ENCODE results near the gene COX6B1. TPM values are rescaled to one million over a fixed set of nuclear protein-coding genes. Genes with fewer than 3 reads are reported as not detected.

COX6B1 gene
- total and polyA plus RNA-seq, 2 of the 8 experiments (the other 6 are each of a cell fraction or from before 2014, with no cell fraction given), result 437 to 1,052 TPM

DNA sequence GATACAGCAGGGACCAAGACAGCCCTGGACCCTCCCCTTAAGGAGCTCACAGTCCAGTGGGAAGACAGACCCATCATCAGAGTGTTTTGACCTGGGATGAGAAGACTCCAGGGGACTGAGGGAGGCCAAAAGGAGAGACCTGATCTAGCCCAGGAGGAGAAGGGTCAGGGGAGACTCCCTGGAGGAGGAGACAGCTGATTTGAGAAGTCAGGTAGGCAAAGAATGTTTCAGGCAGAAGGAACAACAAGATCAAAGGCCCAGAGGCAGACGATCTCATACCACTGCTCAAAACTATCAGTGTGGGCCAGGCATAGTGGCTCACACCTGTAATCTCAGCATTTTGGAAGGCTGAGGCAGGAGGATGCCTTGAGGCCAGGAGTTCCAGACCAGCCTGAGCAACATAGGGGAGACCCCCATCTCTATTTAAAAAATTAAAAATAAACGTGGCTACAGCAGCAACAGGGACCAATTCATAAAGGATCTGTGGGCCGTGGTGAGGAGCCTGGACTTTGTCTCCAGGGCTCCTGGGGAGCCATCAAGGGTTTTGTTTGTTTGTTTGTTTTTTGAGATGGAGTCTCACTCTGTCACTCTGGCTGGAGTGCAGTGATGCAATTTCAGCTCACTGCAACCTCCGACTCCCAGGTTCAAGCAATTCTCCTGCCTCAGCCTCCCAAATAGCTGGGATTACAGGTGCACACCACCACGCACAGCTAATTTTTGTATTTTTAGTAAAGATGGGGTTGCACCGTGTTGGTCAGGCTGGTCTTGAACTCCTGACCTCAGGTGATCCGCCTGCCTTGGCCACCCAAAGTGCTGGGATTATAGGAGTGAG is 2.2 kb upstream of the COX6B1 start (continued):
- TF ChIP-seq, protein P1, sequence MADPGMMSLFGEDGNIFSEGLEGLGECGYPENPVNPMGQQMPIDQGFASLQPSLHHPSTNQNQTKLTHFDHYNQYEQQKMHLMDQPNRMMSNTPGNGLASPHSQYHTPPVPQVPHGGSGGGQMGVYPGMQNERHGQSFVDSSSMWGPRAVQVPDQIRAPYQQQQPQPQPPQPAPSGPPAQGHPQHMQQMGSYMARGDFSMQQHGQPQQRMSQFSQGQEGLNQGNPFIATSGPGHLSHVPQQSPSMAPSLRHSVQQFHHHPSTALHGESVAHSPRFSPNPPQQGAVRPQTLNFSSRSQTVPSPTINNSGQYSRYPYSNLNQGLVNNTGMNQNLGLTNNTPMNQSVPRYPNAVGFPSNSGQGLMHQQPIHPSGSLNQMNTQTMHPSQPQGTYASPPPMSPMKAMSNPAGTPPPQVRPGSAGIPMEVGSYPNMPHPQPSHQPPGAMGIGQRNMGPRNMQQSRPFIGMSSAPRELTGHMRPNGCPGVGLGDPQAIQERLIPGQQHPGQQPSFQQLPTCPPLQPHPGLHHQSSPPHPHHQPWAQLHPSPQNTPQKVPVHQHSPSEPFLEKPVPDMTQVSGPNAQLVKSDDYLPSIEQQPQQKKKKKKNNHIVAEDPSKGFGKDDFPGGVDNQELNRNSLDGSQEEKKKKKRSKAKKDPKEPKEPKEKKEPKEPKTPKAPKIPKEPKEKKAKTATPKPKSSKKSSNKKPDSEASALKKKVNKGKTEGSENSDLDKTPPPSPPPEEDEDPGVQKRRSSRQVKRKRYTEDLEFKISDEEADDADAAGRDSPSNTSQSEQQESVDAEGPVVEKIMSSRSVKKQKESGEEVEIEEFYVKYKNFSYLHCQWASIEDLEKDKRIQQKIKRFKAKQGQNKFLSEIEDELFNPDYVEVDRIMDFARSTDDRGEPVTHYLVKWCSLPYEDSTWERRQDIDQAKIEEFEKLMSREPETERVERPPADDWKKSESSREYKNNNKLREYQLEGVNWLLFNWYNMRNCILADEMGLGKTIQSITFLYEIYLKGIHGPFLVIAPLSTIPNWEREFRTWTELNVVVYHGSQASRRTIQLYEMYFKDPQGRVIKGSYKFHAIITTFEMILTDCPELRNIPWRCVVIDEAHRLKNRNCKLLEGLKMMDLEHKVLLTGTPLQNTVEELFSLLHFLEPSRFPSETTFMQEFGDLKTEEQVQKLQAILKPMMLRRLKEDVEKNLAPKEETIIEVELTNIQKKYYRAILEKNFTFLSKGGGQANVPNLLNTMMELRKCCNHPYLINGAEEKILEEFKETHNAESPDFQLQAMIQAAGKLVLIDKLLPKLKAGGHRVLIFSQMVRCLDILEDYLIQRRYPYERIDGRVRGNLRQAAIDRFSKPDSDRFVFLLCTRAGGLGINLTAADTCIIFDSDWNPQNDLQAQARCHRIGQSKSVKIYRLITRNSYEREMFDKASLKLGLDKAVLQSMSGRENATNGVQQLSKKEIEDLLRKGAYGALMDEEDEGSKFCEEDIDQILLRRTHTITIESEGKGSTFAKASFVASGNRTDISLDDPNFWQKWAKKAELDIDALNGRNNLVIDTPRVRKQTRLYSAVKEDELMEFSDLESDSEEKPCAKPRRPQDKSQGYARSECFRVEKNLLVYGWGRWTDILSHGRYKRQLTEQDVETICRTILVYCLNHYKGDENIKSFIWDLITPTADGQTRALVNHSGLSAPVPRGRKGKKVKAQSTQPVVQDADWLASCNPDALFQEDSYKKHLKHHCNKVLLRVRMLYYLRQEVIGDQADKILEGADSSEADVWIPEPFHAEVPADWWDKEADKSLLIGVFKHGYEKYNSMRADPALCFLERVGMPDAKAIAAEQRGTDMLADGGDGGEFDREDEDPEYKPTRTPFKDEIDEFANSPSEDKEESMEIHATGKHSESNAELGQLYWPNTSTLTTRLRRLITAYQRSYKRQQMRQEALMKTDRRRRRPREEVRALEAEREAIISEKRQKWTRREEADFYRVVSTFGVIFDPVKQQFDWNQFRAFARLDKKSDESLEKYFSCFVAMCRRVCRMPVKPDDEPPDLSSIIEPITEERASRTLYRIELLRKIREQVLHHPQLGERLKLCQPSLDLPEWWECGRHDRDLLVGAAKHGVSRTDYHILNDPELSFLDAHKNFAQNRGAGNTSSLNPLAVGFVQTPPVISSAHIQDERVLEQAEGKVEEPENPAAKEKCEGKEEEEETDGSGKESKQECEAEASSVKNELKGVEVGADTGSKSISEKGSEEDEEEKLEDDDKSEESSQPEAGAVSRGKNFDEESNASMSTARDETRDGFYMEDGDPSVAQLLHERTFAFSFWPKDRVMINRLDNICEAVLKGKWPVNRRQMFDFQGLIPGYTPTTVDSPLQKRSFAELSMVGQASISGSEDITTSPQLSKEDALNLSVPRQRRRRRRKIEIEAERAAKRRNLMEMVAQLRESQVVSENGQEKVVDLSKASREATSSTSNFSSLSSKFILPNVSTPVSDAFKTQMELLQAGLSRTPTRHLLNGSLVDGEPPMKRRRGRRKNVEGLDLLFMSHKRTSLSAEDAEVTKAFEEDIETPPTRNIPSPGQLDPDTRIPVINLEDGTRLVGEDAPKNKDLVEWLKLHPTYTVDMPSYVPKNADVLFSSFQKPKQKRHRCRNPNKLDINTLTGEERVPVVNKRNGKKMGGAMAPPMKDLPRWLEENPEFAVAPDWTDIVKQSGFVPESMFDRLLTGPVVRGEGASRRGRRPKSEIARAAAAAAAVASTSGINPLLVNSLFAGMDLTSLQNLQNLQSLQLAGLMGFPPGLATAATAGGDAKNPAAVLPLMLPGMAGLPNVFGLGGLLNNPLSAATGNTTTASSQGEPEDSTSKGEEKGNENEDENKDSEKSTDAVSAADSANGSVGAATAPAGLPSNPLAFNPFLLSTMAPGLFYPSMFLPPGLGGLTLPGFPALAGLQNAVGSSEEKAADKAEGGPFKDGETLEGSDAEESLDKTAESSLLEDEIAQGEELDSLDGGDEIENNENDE (IDR thresholded peaks at IDR 0.05; ENCODE audit: insufficient replicate concordance, low read length), result no peak
- TF ChIP-seq KDM5A (IDR thresholded peaks at IDR 0.05; ENCODE audit: low read length) (no peak), POLR2A (IDR thresholded peaks at IDR 0.05; ENCODE audit: control extremely low read depth in 1 of 2, low read depth in 2 of 2, low read length in 2 of 2) (no peak), TCF12 (IDR thresholded peaks at IDR 0.05; ENCODE audit: low read depth, low read length) (no peak), SP4 (IDR thresholded peaks at IDR 0.05; ENCODE audit: low read length) (no peak)
